ENCODE measurements around the gene UGT1A1. TPM values are rescaled to one million over a fixed set of nuclear protein-coding genes. Genes with fewer than 3 reads are reported as not detected.

Gene UGT1A1
- not detected in 2 replicates for total RNA-seq

DNA sequence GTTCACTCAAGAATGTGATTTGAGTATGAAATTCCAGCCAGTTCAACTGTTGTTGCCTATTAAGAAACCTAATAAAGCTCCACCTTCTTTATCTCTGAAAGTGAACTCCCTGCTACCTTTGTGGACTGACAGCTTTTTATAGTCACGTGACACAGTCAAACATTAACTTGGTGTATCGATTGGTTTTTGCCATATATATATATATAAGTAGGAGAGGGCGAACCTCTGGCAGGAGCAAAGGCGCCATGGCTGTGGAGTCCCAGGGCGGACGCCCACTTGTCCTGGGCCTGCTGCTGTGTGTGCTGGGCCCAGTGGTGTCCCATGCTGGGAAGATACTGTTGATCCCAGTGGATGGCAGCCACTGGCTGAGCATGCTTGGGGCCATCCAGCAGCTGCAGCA is at the start of gene UGT1A1:
Gene UGT1A1 (plus strand): TSS at position 228 of the 400 bp plus-strand sequence. CDS start 18 bp downstream, at position 246.

DNA sequence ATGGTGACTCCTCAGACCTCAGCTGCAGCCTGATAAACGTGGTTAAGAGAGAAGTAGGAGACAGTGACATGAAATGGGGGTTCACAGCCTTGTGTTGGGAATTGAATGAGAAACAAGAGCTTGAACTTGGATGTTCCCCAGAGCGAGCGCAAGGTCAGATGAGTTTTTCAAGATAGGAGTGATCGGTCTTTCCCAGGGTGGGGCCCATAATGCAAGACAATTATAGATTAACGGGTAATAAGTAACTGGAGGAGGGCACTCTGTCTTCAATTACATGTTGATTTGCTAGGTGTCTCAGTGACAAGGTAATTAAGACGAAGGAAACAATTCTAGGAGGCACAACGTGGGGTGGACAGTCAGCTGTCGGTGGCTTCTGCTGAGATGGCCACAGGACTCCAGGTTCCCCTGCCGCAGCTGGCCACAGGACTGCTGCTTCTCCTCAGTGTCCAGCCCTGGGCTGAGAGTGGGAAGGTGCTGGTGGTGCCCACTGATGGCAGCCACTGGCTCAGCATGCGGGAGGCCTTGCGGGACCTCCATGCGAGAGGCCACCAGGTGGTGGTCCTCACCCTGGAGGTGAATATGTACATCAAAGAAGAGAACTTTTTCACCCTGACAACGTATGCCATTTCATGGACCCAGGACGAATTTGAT is 47.3 kb upstream of the UGT1A1 start, which contains the start of gene UGT1A5:
Gene UGT1A5 (plus strand): TSS at position 297 of the 651 bp plus-strand sequence. CDS start 85 bp downstream, at position 382.

DNA sequence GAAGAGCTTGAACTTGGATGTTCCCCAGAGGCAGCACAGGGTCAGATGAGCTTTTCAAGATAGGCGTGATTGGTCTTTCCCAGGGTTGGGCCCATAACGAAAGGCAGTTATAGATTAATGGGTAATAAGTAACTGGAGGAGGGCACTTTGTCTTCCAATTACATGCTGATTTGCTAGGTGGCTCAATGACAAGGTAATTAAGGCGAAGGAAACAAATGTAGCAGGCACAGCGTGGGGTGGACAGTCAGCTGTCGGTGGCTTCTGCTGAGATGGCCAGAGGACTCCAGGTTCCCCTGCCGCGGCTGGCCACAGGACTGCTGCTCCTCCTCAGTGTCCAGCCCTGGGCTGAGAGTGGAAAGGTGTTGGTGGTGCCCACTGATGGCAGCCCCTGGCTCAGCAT is 41.5 kb upstream of the UGT1A1 start, which contains the start of gene UGT1A4:
Gene UGT1A4 (plus strand): TSS at position 185 of the 400 bp plus-strand sequence. CDS start 85 bp downstream, at position 270.

GRCh38 chr2:233728723-233729301 is 31.3 kb upstream of the UGT1A1 start, which contains the start of gene UGT1A3:
TSS of gene UGT1A3 (plus strand) at chr2:233729042. CDS start at chr2:233729127, 85 bp downstream.

GRCh38 chr2:233778030-233778429 is 18.0 kb downstream of the UGT1A1 start, which contains the start of gene MROH2A:
TSS of gene MROH2A (plus strand) at chr2:233778330. CDS start at chr2:233779359, 1,029 bp downstream.

Other genes starting within 250 kb of the UGT1A1 start
- 27.0 and 29.0 TPM in 2 replicates for gene USP40, start 193.5 kb upstream of the UGT1A1 start, total RNA-seq
- gene UGT1A8, start 142.6 kb upstream of the UGT1A1 start, total RNA-seq = not detected in 2 replicates
- gene UGT1A10, start 123.8 kb upstream of the UGT1A1 start, total RNA-seq = not detected in 2 replicates
- gene UGT1A9, start 88.4 kb upstream of the UGT1A1 start, total RNA-seq = not detected in 2 replicates
- gene UGT1A7, start 78.4 kb upstream of the UGT1A1 start, total RNA-seq = not detected in 2 replicates
- gene UGT1A6, start 67.4 kb upstream of the UGT1A1 start, total RNA-seq = not detected in 2 replicates
- not detected in 2 replicates for gene UGT1A5, start 47.4 kb upstream of the UGT1A1 start, total RNA-seq
- under 0.01 TPM in 1 of 2 replicates, not detected in the other for gene UGT1A4, start 41.5 kb upstream of the UGT1A1 start, total RNA-seq
- gene UGT1A3, start 31.2 kb upstream of the UGT1A1 start, total RNA-seq = not detected in 2 replicates
- gene MROH2A, start 18.1 kb downstream of the UGT1A1 start, total RNA-seq = under 0.01 TPM in 1 of 2 replicates, not detected in the other
- 0.26 and 3.0 TPM in 2 replicates for gene HJURP, start 94.3 kb downstream of the UGT1A1 start, total RNA-seq
- gene TRPM8, start 157.1 kb downstream of the UGT1A1 start, total RNA-seq = 0.47 TPM in 1 of 2 replicates, not detected in the other

All from bronchial smooth muscle cell (primary cell).